PFSK-1 (cell line): ENCODE data around the gene STAG1.

Experiments
- FOXP2 ChIP-seq: optimal IDR thresholded peaks from 2 replicates; pipeline ENCODE3; 2011; ENCODE audit warnings: borderline replicate concordance, control low read depth, inconsistent platforms; ENCODE audit not compliant: insufficient read depth; ENCODE audit errors: extremely low read length, extremely low read depth
- POLR2AphosphoS5 ChIP-seq: IDR thresholded peaks from 2 replicates; pipeline ENCODE4 v1.6.1; 2012; ENCODE audit warnings: low read depth, mild to moderate bottlenecking, control low read depth, low read length, moderate library complexity
- REST ChIP-seq, 2 experiments: IDR thresholded peaks; 2 replicates each; pipeline versions ENCODE4 v1.6.1 to v1.8.0; 2011 to 2012; ENCODE audit warnings: low read depth in 2 of 2, low read length in 2 of 2, control low read depth in 1 of 2, inconsistent platforms in 1 of 2, mild to moderate bottlenecking in 1 of 2, moderate library complexity in 1 of 2; ENCODE audit not compliant: insufficient read depth in 1 of 2
- SIN3A ChIP-seq: IDR thresholded peaks from 2 replicates; pipeline ENCODE4 v1.6.1; 2012; ENCODE audit warnings: mild to moderate bottlenecking, low read length, moderate library complexity, borderline replicate concordance; ENCODE audit not compliant: insufficient read depth
- TAF1 ChIP-seq: IDR thresholded peaks from 2 replicates; pipeline ENCODE4 v1.6.1; 2012; ENCODE audit warnings: low read length, control low read depth, borderline replicate concordance; ENCODE audit not compliant: insufficient read depth

- no peak for TF ChIP-seq POLR2AphosphoS5
- no peak for TF ChIP-seq REST (IDR thresholded peaks at IDR 0.05; ENCODE audit: insufficient read depth in 1 of 2, low read depth in 2 of 2, low read length in 2 of 2)
- no peak for TF ChIP-seq TAF1
- no peak for TF ChIP-seq SIN3A
- TF ChIP-seq FOXP2, result no peak
These were observed 98.5 kb downstream of the STAG1 start for GRCh38 chr3:136653628-136654027.
